ENCODE data around the gene ZNF232.
A peak's percentile ranks its signal among the peaks of the same experiment; 100 is the strongest.
"Not testable (repeated sequence)": the region's sequence is repeated elsewhere in the genome, so short reads cannot be mapped to it uniquely, and the experiment has no call there.

The ZNF232 gene

DNA sequence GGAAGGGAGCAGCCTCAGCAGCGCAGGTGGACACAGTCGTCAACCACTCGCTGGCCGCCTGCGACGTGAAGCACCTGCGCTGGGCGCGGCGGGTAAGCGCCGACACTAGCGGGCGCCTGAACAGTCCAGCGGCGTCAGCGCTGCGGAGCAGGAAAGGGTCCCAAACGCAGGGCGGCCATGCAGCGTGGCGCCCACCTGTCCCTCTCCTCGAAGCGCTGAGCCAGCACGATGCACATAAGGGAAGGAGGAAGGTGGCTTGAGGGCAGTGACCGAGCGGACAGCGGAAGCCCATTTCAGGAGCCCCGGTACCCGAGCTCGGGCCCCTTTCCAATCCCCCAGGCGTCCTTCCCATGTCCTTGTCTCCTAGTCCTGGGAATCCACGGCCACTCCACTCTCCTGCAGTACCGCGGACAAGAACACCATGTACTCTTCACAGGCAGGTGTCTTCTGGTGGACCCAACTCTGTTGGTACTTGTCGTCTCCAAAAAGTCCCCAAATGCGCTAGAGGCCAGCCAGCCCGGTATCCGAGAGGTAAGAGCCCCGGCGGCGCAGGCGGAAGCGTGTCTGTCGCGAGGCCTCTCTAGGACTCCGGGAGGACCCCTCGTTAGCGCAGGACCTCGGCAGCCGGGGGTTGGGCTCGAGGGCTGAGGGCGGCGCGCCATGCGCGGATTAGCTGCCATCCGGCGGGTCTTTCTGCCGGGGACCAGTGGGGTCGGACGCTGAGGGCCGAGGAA is 14.4 kb downstream of the ZNF232 start:
- DNase-seq (ENCODE audit: low read depth) = no peak

DNA sequence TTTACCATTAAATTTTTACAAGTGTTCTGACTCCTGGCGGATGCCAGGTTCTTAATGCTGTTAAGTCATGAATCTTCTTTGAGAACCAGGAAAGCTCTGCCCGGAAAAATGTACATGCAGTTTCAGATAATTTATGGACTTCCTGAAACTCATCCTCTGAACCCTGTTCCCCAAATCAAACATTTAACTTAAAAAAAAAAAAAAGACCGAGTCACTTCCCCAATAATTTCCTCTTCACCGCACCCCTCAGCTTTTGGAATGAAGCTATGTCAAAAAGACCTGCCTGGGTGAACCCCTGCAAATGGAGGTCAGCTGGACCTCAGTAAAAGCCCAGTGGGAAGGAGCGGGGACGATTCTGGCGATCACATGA is 15.0 kb downstream of the ZNF232 start:
- no peak for DNase-seq (ENCODE audit: low read depth)

DNA sequence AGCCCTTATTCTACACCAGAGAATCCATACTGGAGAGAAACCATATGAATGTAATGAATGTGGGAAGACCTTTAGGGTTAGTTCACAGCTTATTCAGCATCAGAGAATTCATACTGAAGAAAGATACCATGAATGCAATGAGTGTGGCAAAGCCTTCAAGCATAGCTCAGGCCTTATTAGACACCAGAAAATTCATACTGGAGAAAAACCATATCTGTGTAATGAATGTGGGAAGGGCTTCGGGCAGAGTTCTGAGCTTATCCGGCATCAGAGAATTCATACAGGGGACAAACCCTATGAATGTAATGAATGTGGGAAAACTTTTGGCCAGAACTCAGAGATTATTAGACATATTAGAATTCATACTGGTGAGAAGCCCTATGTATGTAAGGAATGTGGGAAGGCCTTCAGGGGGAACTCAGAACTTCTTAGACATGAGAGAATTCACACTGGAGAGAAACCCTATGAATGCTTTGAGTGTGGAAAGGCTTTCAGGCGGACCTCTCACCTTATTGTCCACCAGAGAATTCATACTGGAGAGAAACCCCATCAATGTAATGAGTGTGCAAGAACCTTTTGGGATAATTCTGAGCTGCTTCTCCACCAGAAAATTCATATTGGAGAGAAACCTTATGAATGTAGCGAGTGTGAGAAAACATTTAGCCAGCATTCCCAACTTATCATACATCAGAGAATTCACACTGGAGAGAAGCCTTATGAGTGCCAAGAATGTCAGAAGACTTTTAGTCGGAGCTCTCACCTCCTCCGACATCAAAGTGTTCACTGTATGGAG is 19.3 kb downstream of the ZNF232 start:
- no peak for DNase-seq (ENCODE audit: low read depth)

DNA sequence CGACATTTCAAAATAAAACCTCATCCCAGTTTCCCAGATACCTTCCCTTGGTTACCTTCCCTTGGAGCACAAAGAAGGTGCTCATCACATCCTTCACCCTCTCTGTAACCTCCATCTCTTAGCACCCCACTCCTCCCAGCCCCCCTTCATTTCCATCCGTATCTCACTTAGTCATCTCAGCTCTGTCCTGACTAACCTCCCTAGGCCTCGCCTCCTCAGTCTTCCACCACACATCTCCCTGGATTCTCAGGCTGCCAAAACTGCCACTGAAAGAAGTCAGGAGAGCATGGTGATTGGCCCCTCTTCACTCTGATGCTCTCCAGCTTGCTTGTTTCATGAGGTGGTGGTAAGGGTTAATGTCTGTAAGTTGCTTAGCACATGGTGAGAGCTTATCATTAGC is 31.1 kb downstream of the ZNF232 start:
- DNase-seq (ENCODE audit: low read depth) = no peak

DNA sequence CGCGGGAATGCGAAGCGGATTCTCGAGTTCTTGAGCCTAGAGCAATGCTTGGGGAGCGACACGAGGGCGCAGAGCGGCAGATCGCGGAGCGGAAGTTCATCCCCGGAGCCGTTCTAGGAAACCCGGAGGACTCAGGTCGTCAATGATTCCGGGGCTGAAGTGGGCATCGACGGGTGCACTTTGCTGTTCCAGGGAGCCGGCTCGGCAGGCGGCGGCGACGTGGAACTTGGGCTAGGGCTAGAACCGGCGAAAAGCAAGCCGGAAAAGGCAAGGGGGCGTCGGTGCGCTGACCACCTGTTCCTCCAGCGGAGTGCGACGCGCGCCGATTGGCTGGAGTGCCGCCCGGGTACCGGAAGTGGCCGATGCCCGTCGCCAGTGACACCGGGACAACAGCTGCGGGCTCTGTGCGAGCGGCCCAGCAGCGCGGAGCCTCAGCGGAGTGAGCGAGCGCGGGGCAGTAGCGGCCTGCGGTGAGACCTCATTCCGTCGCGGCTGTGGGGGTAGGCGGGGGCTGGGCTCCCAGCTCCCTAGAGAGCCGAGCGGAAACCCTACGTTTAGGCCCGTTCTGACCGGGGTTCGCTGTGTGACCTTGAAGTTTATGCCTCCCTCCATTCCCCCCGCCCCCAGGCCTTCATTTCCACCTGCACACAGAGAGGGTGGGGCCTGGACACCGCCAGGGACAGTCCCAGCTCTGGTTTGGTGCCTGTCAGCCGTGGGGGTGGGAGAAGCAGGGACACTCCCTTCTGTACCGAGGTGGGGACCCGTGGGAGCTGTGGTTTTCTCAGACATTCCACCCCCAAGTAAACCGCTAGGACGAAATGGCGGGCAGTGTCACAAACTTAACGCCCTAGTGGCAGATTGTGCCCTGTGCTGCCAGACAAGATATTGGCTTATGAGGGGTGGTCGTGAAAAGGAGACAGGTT is 33.3 kb downstream of the ZNF232 start, which contains the start of gene ZFP3:
TSS of gene ZFP3 (plus strand) at position 362 of the 923 bp plus-strand sequence. CDS start 13,038 bp downstream, outside the sequence.
- peak; percentile 50 for DNase-seq (ENCODE audit: low read depth)

DNA sequence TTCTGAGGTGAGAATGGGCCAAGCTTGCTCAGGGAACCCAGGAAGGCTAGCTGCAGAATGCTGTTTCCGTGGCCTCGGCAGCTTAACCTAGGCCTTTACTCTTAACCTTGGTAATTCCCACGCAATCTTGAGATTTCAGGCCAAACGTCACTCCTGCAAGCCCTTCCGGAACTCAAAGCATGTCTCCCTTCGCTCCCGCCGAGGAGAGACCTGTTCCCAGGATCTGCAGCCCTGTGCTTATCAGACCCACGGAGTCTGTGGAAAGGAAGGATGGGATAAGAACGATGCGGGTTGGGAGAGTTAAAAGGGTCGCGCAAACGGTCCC is 33.9 kb downstream of the ZNF232 start:
- DNase-seq (ENCODE audit: low read depth) = no peak

DNA sequence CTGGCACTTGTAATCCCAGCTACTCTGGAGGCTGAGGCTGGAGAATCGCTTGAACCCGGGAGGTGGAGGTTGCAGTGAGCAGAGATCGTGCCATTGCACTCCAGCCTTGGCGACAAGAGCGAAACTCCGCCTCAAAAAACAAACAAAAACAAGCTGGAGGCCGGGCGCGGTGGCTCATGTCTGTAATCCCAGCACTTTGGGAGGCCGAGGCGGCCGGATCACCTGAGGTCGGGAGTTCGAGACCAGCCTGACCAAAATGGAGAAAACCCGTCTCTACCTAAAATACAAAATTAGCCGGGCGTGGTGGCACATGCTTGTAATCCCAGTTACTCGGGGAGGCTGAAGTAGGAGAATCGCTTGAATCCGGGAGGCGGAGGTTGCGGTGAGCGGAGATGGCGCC is 34.4 kb downstream of the ZNF232 start:
- DNase-seq (ENCODE audit: low read depth) = not testable (repeated sequence)

DNA sequence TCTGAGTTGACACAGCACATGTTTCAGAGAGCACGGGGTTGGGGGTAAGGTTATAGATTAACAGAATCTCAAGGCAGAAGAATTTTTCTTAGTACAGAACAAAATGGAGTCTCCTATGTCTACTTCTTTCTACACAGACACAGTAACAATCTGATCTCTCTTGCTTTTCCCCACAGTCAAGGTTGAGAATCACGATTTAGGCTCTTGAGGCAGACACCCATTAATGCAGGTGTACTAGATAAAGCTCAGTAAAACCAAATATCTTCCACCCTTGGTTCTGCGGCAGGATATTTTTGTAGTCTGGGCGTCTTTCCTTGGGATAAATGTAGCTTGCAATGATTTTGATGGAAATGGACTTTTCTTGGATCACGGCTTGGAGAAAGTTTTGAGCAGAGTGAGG is 36.2 kb downstream of the ZNF232 start:
- not testable (repeated sequence) for DNase-seq (ENCODE audit: low read depth)

DNA sequence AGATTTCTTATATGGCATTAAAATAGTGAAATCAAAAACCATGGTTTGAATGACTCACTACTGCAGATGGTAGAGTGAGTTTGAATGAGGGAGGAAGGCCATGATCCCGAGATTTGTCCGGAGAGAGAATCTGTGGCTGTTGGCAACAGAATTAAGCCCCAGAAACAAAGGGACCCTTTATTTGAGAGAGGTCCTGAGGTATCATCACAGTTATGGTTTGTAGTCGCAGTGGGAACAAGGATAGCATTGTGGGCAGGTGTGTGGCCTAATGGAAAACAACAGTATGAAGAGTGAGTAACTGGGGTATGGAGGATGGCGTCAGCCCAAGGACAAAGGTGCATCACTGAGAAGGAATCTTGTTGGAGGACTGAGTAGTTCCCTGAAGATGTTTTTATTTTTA is 42.0 kb downstream of the ZNF232 start:
- DNase-seq (ENCODE audit: low read depth) = no peak

DNA sequence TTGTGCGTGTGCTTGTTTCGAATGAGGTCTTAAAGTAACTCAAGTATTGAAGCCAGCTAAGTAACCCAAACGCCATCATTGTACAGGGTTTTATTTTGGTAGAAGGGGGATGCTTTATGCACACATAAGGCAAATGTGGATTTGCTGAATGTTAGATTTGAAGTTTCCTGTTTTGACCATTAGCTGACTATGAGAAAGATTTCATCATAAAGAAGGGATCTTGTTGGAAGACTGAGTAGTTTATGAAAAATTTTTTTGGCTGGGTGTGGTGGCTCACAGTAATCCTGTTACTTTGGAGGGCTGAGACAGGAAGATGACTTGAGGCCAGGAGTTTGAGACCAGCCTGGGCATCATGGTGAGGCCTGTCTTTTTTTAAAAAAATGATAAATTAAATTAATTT is 43.4 kb downstream of the ZNF232 start:
- no peak for DNase-seq (ENCODE audit: low read depth)

DNA sequence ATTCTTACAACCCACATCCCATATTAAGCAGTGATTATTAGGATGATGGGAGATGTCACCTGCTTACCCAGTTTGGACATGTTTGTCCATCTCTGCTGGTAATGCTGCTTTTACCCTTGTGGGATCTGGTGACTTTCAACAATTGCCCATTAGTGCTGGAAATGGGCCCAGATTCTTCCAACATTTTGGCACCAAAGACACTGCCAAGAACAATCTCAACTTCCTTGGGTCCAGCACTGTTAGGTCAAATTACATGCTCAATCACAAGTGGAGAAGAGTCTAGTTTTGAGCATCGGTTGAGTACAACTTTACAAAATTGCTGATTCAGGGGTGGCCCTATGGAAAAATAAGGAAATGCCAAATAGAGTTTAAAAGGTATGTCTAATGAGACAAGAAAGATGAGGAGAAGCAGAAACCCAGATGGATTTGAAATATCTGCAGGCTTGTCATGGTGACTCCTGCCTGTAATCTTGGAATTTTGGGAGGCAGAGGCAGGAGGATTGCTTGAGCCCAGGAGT is 46.4 kb downstream of the ZNF232 start:
- no peak for DNase-seq (ENCODE audit: low read depth)
